ENCODE measurements around the gene IFNGR1. TPM values are rescaled to one million over a fixed set of nuclear protein-coding genes. Genes with fewer than 3 reads are reported as not detected.

The IFNGR1 gene
- total and polyA plus RNA-seq, 2 experiments from 2014 or later: 83.6 to 127 TPM

GRCh38 chr6:137192821-137193220 lies 26.4 kb downstream of the IFNGR1 start:
- no peak overlapping the region for H3K4me2 ChIP-seq
- no peak overlapping the region for H3K4me3 ChIP-seq
- H3K9me2 ChIP-seq (replicated peaks; ENCODE audit: insufficient read depth): no peaks in the 10 kb centered on the region
- no peak for DNase-seq (ENCODE audit: low spot score)
- no peak for TF ChIP-seq EZH2phosphoT487 (IDR thresholded peaks at IDR 0.05; ENCODE audit: low read depth, severe bottlenecking, unreplicated experiment)
- no peak for TF ChIP-seq EZH2 (IDR thresholded peaks at IDR 0.05; ENCODE audit: borderline replicate concordance)
- TF ChIP-seq CTCF (IDR thresholded peaks at IDR 0.05; ENCODE audit: poor library complexity): no peak
- H3K4me1 ChIP-seq (ENCODE audit: insufficient read depth): no peaks in the 10 kb centered on the region
- H3K79me2 ChIP-seq: no peaks in the 10 kb centered on the region
- H2AFZ ChIP-seq: no peak overlapping the region
- WGBS (ENCODE audit: low lambda C conversion rate, missing lambda C conversion rate): 83% methylated on average over 4 of the region's 4 CpGs
- no peaks in the 10 kb centered on the region for H4K20me1 ChIP-seq (ENCODE audit: insufficient read depth, poor library complexity, severe bottlenecking)
- H3K9me3 ChIP-seq (ENCODE audit: low read depth): peaks cover 7% of the 10 kb centered on the region
- H3K27me3 ChIP-seq: no peaks in the 10 kb centered on the region
- H3K36me3 ChIP-seq (replicated peaks; ENCODE audit: insufficient read depth, low read depth): no peaks in the 10 kb centered on the region
- no peak overlapping the region for H3K27ac ChIP-seq

DNA sequence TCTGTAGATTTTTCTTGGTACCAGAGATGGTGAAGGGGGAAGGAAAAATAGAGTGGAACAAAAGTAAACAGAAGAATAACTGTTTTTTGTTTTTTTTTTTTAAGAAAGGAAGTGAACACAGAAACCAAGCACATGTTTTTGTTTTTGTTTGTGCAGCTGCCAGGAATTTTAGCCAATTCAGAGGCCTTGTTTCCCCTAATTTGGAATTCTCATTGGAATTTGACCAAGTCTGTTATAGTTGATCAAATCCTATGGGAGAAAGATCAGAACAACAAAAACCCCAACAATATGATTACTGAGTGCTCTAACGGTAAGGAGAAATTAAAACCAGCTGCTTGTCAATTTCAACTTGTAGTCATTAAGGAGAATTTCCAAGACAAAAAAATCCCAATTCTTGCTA lies 27.5 kb downstream of the IFNGR1 start:
- Histone ChIP-seq H4K20me1 (ENCODE audit: insufficient read depth, poor library complexity, severe bottlenecking) (no peaks in the 10 kb centered on the region), H3K79me2 (no peaks in the 10 kb centered on the region), H3K4me1 (ENCODE audit: insufficient read depth) (no peaks in the 10 kb centered on the region), H3K4me3 (no peak overlapping the region), H3K27ac (peak overlapping the region; percentile 45), H3K9me3 (ENCODE audit: low read depth) (peaks cover 8% of the 10 kb centered on the region), H3K27me3 (no peaks in the 10 kb centered on the region), H3K9me2 (replicated peaks; ENCODE audit: insufficient read depth) (no peaks in the 10 kb centered on the region), H3K4me2 (no peak overlapping the region), H3K36me3 (replicated peaks; ENCODE audit: insufficient read depth, low read depth) (no peaks in the 10 kb centered on the region), H2AFZ (no peak overlapping the region)
- TF ChIP-seq CTCF (IDR thresholded peaks at IDR 0.05; ENCODE audit: poor library complexity) (no peak), EZH2 (IDR thresholded peaks at IDR 0.05; ENCODE audit: borderline replicate concordance) (no peak), EZH2phosphoT487 (IDR thresholded peaks at IDR 0.05; ENCODE audit: low read depth, severe bottlenecking, unreplicated experiment) (no peak)
- DNase-seq (ENCODE audit: low spot score): no peak
- WGBS (ENCODE audit: low lambda C conversion rate, missing lambda C conversion rate): 71% methylated on average over 1 of the region's 1 CpG

GRCh38 chr6:137191236-137191635 lies 27.9 kb downstream of the IFNGR1 start:
- H4K20me1 ChIP-seq (ENCODE audit: insufficient read depth, poor library complexity, severe bottlenecking): no peaks in the 10 kb centered on the region
- H3K79me2 ChIP-seq: no peaks in the 10 kb centered on the region

More at GRCh38 chr6:137191236-137191635, 27.9 kb downstream of the IFNGR1 start:
- DNase-seq (ENCODE audit: low spot score): no peak
- H3K4me2 ChIP-seq: no peak overlapping the region
- WGBS (ENCODE audit: low lambda C conversion rate, missing lambda C conversion rate): 84% methylated on average over 3 of the region's 3 CpGs
- no peaks in the 10 kb centered on the region for H3K4me1 ChIP-seq (ENCODE audit: insufficient read depth)
- no peaks in the 10 kb centered on the region for H3K9me2 ChIP-seq (replicated peaks; ENCODE audit: insufficient read depth)
- H3K27ac ChIP-seq: peak overlapping the region; percentile 45
- peaks cover 8% of the 10 kb centered on the region for H3K9me3 ChIP-seq (ENCODE audit: low read depth)
- H3K36me3 ChIP-seq (replicated peaks; ENCODE audit: insufficient read depth, low read depth): no peaks in the 10 kb centered on the region
- H3K4me3 ChIP-seq: no peak overlapping the region
- no peak overlapping the region for H2AFZ ChIP-seq
- TF ChIP-seq CTCF (IDR thresholded peaks at IDR 0.05; ENCODE audit: poor library complexity) (no peak), EZH2 (IDR thresholded peaks at IDR 0.05; ENCODE audit: borderline replicate concordance) (no peak), EZH2phosphoT487 (IDR thresholded peaks at IDR 0.05; ENCODE audit: low read depth, severe bottlenecking, unreplicated experiment) (no peak)
- no peaks in the 10 kb centered on the region for H3K27me3 ChIP-seq
